Measurements from ENCODE around the gene RIPK1.
"Not testable (repeated sequence)": the region's sequence is repeated elsewhere in the genome, so short reads cannot be mapped to it uniquely, and the experiment has no call there.

Gene RIPK1

GRCh38 chr6:3137873-3138272 is 69.6 kb downstream of the RIPK1 start:
- ATAC-seq = not testable (repeated sequence)

DNA sequence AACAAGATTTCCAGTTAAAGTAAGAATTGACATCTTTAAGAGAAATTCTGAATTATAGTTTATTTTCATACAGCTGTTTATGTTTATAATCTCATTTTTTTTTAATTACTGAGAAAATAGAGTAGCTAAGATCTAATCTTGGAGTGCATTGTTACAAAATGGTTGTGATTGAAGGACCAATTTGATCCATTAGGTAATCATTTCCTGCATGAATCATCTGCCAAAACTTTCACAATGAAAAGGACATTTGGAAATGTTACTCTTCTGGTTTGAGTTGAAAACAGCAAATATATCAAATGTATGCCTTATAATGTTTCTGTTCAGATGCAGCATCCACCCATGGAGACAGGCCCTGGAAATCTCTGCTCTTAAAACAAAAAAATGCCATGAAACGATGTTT is 70.0 kb downstream of the RIPK1 start:
- ATAC-seq = no peak
- no peak for TF ChIP-seq RARB (CRISPR knock-in tag; IDR thresholded peaks at IDR 0.05)
- peak; percentile 52 for TF ChIP-seq ISL1 (CRISPR knock-in tag; IDR thresholded peaks at IDR 0.05)

- ATAC-seq = no peak
- no peak for TF ChIP-seq PPARA (CRISPR knock-in tag; IDR thresholded peaks at IDR 0.05; ENCODE audit: borderline replicate concordance)
- TF ChIP-seq ZNF70 (CRISPR knock-in tag; IDR thresholded peaks at IDR 0.05) = no peak
Measured at GRCh38 chr6:3139090-3139903, 71.0 kb downstream of the RIPK1 start.

GRCh38 chr6:3140201-3140600 is 71.9 kb downstream of the RIPK1 start:
- TF ChIP-seq TOX (CRISPR knock-in tag; IDR thresholded peaks at IDR 0.05; ENCODE audit: borderline replicate concordance) (no peak), RARB (CRISPR knock-in tag; IDR thresholded peaks at IDR 0.05) (no peak), ZC3H10 (CRISPR knock-in tag; IDR thresholded peaks at IDR 0.05) (no peak), ZNF70 (CRISPR knock-in tag; IDR thresholded peaks at IDR 0.05) (no peak), OSR1 (CRISPR knock-in tag; IDR thresholded peaks at IDR 0.05) (no peak), PPARA (CRISPR knock-in tag; IDR thresholded peaks at IDR 0.05; ENCODE audit: borderline replicate concordance) (no peak), ISL1 (CRISPR knock-in tag; IDR thresholded peaks at IDR 0.05) (no peak), CSDC2 (CRISPR knock-in tag; IDR thresholded peaks at IDR 0.05) (no peak), TCF4 (CRISPR knock-in tag; IDR thresholded peaks at IDR 0.05; ENCODE audit: borderline replicate concordance) (no peak)
- TF ChIP-seq, protein P1, sequence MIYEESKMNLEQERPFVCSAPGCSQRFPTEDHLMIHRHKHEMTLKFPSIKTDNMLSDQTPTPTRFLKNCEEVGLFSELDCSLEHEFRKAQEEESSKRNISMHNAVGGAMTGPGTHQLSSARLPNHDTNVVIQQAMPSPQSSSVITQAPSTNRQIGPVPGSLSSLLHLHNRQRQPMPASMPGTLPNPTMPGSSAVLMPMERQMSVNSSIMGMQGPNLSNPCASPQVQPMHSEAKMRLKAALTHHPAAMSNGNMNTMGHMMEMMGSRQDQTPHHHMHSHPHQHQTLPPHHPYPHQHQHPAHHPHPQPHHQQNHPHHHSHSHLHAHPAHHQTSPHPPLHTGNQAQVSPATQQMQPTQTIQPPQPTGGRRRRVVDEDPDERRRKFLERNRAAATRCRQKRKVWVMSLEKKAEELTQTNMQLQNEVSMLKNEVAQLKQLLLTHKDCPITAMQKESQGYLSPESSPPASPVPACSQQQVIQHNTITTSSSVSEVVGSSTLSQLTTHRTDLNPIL (CRISPR knock-in tag; IDR thresholded peaks at IDR 0.05; ENCODE audit: low read depth) = no peak
- TF ChIP-seq, protein P2, sequence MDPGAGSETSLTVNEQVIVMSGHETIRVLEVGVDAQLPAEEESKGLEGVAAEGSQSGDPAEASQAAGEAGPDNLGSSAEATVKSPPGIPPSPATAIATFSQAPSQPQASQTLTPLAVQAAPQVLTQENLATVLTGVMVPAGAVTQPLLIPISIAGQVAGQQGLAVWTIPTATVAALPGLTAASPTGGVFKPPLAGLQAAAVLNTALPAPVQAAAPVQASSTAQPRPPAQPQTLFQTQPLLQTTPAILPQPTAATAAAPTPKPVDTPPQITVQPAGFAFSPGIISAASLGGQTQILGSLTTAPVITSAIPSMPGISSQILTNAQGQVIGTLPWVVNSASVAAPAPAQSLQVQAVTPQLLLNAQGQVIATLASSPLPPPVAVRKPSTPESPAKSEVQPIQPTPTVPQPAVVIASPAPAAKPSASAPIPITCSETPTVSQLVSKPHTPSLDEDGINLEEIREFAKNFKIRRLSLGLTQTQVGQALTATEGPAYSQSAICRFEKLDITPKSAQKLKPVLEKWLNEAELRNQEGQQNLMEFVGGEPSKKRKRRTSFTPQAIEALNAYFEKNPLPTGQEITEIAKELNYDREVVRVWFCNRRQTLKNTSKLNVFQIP (CRISPR knock-in tag; IDR thresholded peaks at IDR 0.05; ENCODE audit: borderline replicate concordance, low read depth) = no peak
- ATAC-seq = no peak

- no peak for TF ChIP-seq SNAI2 (CRISPR knock-in tag; IDR thresholded peaks at IDR 0.05)
- TF ChIP-seq, protein P2 (CRISPR knock-in tag; IDR thresholded peaks at IDR 0.05; ENCODE audit: borderline replicate concordance, low read depth) = no peak
- ATAC-seq = no peak
Measured at GRCh38 chr6:3142536-3142935, 74.2 kb downstream of the RIPK1 start.

DNA sequence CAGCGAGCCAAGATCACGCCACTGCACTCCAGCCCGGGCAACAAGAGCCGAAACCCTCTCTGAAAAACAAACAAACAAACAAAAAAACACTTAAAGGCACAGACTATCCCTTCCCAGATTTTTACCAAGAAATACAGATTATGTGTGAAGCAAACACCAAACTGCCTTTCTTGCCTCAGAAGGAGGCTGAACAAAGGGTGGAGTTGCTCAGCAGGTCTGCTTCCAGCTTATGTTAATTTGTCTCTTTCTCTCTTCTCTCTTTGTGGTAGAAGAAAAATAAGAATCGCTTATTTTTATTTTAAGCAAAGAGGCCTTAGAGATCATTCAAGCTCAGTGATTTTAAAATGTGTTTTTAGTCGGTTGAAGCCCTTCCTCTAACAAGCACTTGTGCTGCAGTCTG is 74.9 kb downstream of the RIPK1 start:
- no peak for ATAC-seq

More for the DNA sequence above, 74.9 kb downstream of the RIPK1 start:
- TF ChIP-seq BACH2 (CRISPR knock-in tag; IDR thresholded peaks at IDR 0.05; ENCODE audit: borderline replicate concordance) (no peak), TOX (CRISPR knock-in tag; IDR thresholded peaks at IDR 0.05; ENCODE audit: borderline replicate concordance) (no peak), ZFP30 (CRISPR knock-in tag; IDR thresholded peaks at IDR 0.05) (no peak), ZNF8 (CRISPR knock-in tag; IDR thresholded peaks at IDR 0.05) (no peak), ARNTL (CRISPR knock-in tag; IDR thresholded peaks at IDR 0.05; ENCODE audit: borderline replicate concordance, low read depth) (no peak), CSDC2 (CRISPR knock-in tag; IDR thresholded peaks at IDR 0.05) (no peak), ZNF565 (CRISPR knock-in tag; conservative IDR thresholded peaks at IDR 0.05; ENCODE audit: low read depth) (no peak), PPARA (CRISPR knock-in tag; IDR thresholded peaks at IDR 0.05; ENCODE audit: borderline replicate concordance) (no peak), TCF4 (CRISPR knock-in tag; IDR thresholded peaks at IDR 0.05; ENCODE audit: borderline replicate concordance) (no peak), GLIS3 (CRISPR knock-in tag; IDR thresholded peaks at IDR 0.05) (no peak), ZNF70 (CRISPR knock-in tag; IDR thresholded peaks at IDR 0.05) (no peak), ESRRG (CRISPR knock-in tag; IDR thresholded peaks at IDR 0.05) (no peak), OSR1 (CRISPR knock-in tag; IDR thresholded peaks at IDR 0.05) (no peak), SNAI2 (CRISPR knock-in tag; IDR thresholded peaks at IDR 0.05) (no peak), ISL1 (CRISPR knock-in tag; IDR thresholded peaks at IDR 0.05) (no peak)
- TF ChIP-seq, protein P1 (CRISPR knock-in tag; IDR thresholded peaks at IDR 0.05; ENCODE audit: low read depth) = no peak
- TF ChIP-seq, protein P2 (CRISPR knock-in tag; IDR thresholded peaks at IDR 0.05; ENCODE audit: borderline replicate concordance, low read depth) = no peak
- TF ChIP-seq, protein P3, sequence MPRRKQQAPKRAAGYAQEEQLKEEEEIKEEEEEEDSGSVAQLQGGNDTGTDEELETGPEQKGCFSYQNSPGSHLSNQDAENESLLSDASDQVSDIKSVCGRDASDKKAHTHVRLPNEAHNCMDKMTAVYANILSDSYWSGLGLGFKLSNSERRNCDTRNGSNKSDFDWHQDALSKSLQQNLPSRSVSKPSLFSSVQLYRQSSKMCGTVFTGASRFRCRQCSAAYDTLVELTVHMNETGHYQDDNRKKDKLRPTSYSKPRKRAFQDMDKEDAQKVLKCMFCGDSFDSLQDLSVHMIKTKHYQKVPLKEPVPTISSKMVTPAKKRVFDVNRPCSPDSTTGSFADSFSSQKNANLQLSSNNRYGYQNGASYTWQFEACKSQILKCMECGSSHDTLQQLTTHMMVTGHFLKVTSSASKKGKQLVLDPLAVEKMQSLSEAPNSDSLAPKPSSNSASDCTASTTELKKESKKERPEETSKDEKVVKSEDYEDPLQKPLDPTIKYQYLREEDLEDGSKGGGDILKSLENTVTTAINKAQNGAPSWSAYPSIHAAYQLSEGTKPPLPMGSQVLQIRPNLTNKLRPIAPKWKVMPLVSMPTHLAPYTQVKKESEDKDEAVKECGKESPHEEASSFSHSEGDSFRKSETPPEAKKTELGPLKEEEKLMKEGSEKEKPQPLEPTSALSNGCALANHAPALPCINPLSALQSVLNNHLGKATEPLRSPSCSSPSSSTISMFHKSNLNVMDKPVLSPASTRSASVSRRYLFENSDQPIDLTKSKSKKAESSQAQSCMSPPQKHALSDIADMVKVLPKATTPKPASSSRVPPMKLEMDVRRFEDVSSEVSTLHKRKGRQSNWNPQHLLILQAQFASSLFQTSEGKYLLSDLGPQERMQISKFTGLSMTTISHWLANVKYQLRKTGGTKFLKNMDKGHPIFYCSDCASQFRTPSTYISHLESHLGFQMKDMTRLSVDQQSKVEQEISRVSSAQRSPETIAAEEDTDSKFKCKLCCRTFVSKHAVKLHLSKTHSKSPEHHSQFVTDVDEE (CRISPR knock-in tag; IDR thresholded peaks at IDR 0.05) = no peak
